HepG2 (cell line): Measurements from ENCODE around the gene DCAF15. TPM values are rescaled to one million over a fixed set of nuclear protein-coding genes. Genes with fewer than 3 reads are reported as not detected.
A peak's percentile ranks its signal among the peaks of the same experiment; 100 is the strongest.

Experiments
- BRD4 ChIP-seq: sonication (generic); formaldehyde crosslinking; IDR thresholded peaks from 2 replicates; pipeline ENCODE4 v1.4.0; 2020; ENCODE audit warnings: missing genetic modification reagents
- CCDC6 ChIP-seq: sonication (generic); formaldehyde crosslinking; IDR thresholded peaks from 2 replicates; pipeline ENCODE4 v1.8.1; 2022; ENCODE audit warnings: mild to moderate bottlenecking, missing genetic modification reagents, moderate library complexity
- CERS6 ChIP-seq: sonication (generic); formaldehyde crosslinking; IDR thresholded peaks from 2 replicates; pipeline ENCODE4 v1.5.0; 2020; ENCODE audit warnings: missing genetic modification reagents
- HOXD1 ChIP-seq: sonication (generic); formaldehyde crosslinking; IDR thresholded peaks from 2 replicates; pipeline ENCODE4 v1.5.0; 2020; ENCODE audit warnings: missing genetic modification reagents
- MAZ ChIP-seq, 2 experiments: sonication (generic) in 1 of 2; formaldehyde crosslinking in 1 of 2; IDR thresholded peaks; 2 replicates each; pipeline versions ENCODE4 v1.5.0 to v1.6.1; 2012 to 2020; ENCODE audit warnings: low read depth in 2 of 2, mild to moderate bottlenecking in 2 of 2, borderline replicate concordance in 1 of 2, improper control_type of control experiment in 1 of 2, low read length in 1 of 2, missing genetic modification reagents in 1 of 2, moderate library complexity in 1 of 2
- NRL ChIP-seq: sonication (generic); formaldehyde crosslinking; IDR thresholded peaks from 2 replicates; pipeline ENCODE4 v1.5.0; 2020; ENCODE audit warnings: missing genetic modification reagents, mild to moderate bottlenecking, moderate library complexity, borderline replicate concordance
- RAD21 ChIP-seq: fragments of 450-650 bp; formaldehyde crosslinking; IDR thresholded peaks from 2 replicates; pipeline ENCODE4 v1.5.0; 2020; ENCODE audit warnings: mild to moderate bottlenecking
- SNAPC5 ChIP-seq: sonication (generic); formaldehyde crosslinking; IDR thresholded peaks from 2 replicates; pipeline ENCODE4 v1.8.1; 2023; ENCODE audit warnings: mild to moderate bottlenecking, missing genetic modification reagents, borderline replicate concordance
- TEAD2 ChIP-seq: sonication (generic); formaldehyde crosslinking; IDR thresholded peaks from 2 replicates; pipeline ENCODE4 v1.9.0; 2021; ENCODE audit warnings: missing genetic modification reagents
- THAP11 ChIP-seq: IDR thresholded peaks from 2 replicates; pipeline ENCODE4 v1.6.1; 2016; ENCODE audit warnings: missing biosample characterization, missing genetic modification reagents
- ZBTB34 ChIP-seq: sonication (generic); formaldehyde crosslinking; IDR thresholded peaks from 2 replicates; pipeline ENCODE4 v1.8.0; 2022; ENCODE audit warnings: mild to moderate bottlenecking, missing genetic modification reagents
- ZNF281 ChIP-seq: sonication (generic); formaldehyde crosslinking; IDR thresholded peaks from 2 replicates; pipeline ENCODE4 v1.4.0; 2020; ENCODE audit warnings: missing genetic modification reagents, borderline replicate concordance
- ZNF30 ChIP-seq: sonication (generic); formaldehyde crosslinking; IDR thresholded peaks from 2 replicates; pipeline ENCODE4 v1.5.0; 2020; ENCODE audit warnings: mild to moderate bottlenecking, missing genetic modification reagents
- ZNF329 ChIP-seq: sonication (generic); formaldehyde crosslinking; IDR thresholded peaks from 2 replicates; pipeline ENCODE4 v1.9.0; 2021; ENCODE audit warnings: low read depth, mild to moderate bottlenecking, missing genetic modification reagents
- ZNF354B ChIP-seq: sonication (generic); formaldehyde crosslinking; IDR thresholded peaks from 2 replicates; pipeline ENCODE4 v1.8.0; 2022; ENCODE audit warnings: mild to moderate bottlenecking, missing genetic modification reagents
- ZNF44 ChIP-seq: sonication (generic); formaldehyde crosslinking; IDR thresholded peaks from 2 replicates; pipeline ENCODE4 v1.5.1; 2020; ENCODE audit warnings: mild to moderate bottlenecking, missing genetic modification reagents
- ZNF605 ChIP-seq: sonication (generic); formaldehyde crosslinking; IDR thresholded peaks from 2 replicates; pipeline ENCODE4 v1.8.0; 2022; ENCODE audit warnings: mild to moderate bottlenecking, missing genetic modification reagents
- ZNF709 ChIP-seq: sonication (generic); formaldehyde crosslinking; IDR thresholded peaks from 2 replicates; pipeline ENCODE4 v1.5.0; 2020; ENCODE audit warnings: mild to moderate bottlenecking, missing genetic modification reagents
- polyA plus RNA-seq, 8 experiments: library from polyadenylated mRNA; depleted of rRNA in 3 of 8; stranded (reverse) in 7 of 8; unstranded in 1 of 8; fragments of >200 nt; fragmentation: Illumina TruSeq in 4 of 8; extraction: Trizol in 4 of 8; gene quantifications; 2 replicates each; pipeline versions ENCODE4 v1.2.1 to v1.2.3, GENCODE V29; 2011 to 2016; ENCODE audit warnings: low read depth in 4 of 8, missing spikeins in 1 of 8, mixed read lengths in 1 of 8; ENCODE audit not compliant: insufficient read depth in 1 of 8
- total RNA-seq, 5 experiments: library from RNA; depleted of rRNA; stranded (reverse); fragments of >200 nt; fragmentation: Illumina TruSeq; extraction: Trizol; gene quantifications; 2 replicates each; pipeline ENCODE4 v1.2.3, GENCODE V29; 2016; ENCODE audit warnings: low read depth in 1 of 5
- TF ChIP-seq, protein P1 (sequence below): sonication (generic); formaldehyde crosslinking; IDR thresholded peaks from 2 replicates; pipeline ENCODE4 v1.8.0; 2022; ENCODE audit warnings: missing genetic modification reagents, mild to moderate bottlenecking, inconsistent platforms, borderline replicate concordance

Gene DCAF15
- total and polyA plus RNA-seq, 2 of the 13 experiments (the other 11 are each of a cell fraction or from before 2014, with no cell fraction given): 13.6 to 14.0 TPM

DNA sequence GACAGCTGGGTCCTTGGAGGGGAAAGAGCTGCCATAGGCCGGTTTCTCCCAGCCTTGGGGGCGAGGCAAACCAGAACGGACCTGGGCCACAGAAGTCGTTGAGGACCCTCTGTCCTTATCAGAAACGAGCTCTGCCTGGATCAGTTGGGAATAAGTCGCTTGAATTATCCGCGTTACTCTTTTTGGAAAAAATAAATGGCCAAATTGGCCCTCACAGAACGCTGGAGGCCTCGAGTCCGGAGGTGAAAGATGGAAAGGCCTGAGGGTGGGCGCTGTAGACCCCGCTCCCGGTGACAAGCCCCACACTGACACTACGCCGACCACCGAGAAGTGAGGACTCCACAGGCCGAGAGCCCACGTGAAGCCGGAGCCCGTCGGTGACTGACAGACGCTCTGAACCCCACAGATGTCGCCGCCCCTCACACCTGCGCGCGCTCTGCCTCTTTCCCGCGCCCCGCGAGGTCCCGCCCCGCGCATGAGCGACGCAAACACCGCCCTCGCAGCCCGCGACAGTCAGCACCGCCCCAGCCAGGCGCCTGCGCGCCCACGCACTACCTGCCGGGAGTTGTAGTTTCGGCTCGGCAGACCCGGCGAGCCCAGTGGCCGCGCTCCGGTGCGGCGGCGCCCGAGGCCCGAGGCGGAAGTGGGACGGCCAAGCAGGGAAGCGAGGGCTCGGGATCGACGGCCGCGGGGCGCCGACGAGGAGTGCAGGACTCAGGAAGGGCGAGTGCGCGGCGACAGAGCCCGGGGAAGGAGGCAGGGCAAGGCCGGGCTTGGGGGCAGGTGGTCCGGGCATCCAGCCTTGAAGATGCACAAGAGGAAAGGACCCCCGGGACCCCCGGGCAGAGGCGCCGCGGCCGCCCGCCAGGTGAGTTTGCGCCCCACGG is 46.4 kb upstream of the DCAF15 start, which contains the start of the genes BRME1 and CC2D1A (continued):
- no peak; the same call in 1 of the 2 replicates for TF ChIP-seq ZNF329
- no peak; the same call in 1 of the 2 replicates for TF ChIP-seq TEAD2 (CRISPR knock-in tag)
- peak; percentile 82; the same call in 1 of the 2 replicates for TF ChIP-seq CERS6
- TF ChIP-seq ZNF709: peak; percentile 97
- peak; percentile 91 for TF ChIP-seq CCDC6 (CRISPR knock-in tag)
- TF ChIP-seq ZNF44 (CRISPR knock-in tag): peak; percentile 95
- TF ChIP-seq ZNF354B: no peak
- TF ChIP-seq NRL (CRISPR knock-in tag): peak; percentile 68; the same call in 1 of the 2 replicates
- peak; percentile 82 for TF ChIP-seq ZNF605 (CRISPR knock-in tag)
- no peak for TF ChIP-seq MAZ (IDR thresholded peaks at IDR 0.05; ENCODE audit: borderline replicate concordance, low read depth, low read length)
- TF ChIP-seq MAZ (CRISPR knock-in tag; IDR thresholded peaks at IDR 0.05; ENCODE audit: low read depth): peak; percentile 96
- TF ChIP-seq ZBTB34 (CRISPR knock-in tag): no peak
- TF ChIP-seq THAP11 (CRISPR knock-in tag): peak; percentile 100
- TF ChIP-seq ZNF30 (CRISPR knock-in tag): 0 out of 2 replicates have a peak, but pooled peaks have one; percentile 23
- no peak for TF ChIP-seq SNAPC5 (CRISPR knock-in tag)
- TF ChIP-seq, protein P1, sequence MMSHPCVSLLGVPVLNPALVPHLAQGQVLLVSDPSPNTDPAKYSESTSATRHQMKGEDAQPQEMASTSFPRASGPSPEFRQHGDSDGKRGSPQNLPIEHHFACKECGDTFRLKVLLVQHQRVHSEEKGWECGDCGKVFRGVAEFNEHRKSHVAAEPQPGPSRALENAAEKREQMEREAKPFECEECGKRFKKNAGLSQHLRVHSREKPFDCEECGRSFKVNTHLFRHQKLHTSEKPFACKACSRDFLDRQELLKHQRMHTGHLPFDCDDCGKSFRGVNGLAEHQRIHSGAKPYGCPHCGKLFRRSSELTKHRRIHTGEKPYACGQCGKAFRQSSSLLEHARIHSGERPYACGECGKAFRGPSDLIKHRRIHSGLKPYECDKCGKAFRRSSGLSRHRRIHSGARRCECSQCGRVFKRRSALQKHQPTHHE (CRISPR knock-in tag): no peak
- TF ChIP-seq BRD4 (CRISPR knock-in tag): 0 out of 2 replicates have a peak, but pooled peaks have one; percentile 63
- TF ChIP-seq HOXD1: peak; percentile 81
- no peak for TF ChIP-seq RAD21 (CRISPR knock-in tag)
- TF ChIP-seq ZNF281 (CRISPR knock-in tag): peak; percentile 20; the same call in 1 of the 2 replicates
